Choroid plexus epithelial cell (primary cell): ENCODE results near the gene FOXB2.

ENCODE experiments used
- DNase-seq: peaks from one replicate; pipeline ENCODE4 v3.0.0-alpha.2; 2010; ENCODE audit warnings: low read depth
- H3K4me3 ChIP-seq: 2 replicates; pipeline ENCODE4 v1.5.1; 2011; ENCODE audit warnings: low read depth, mild to moderate bottlenecking, control low read depth, low read length, moderate library complexity
- CTCF ChIP-seq: conservative IDR thresholded peaks from 2 replicates; pipeline ENCODE4 v1.5.1; 2011; ENCODE audit warnings: low read depth, mild to moderate bottlenecking, control low read depth, inconsistent platforms, low read length, moderate library complexity

FOXB2 gene

GRCh38 chr9:77020413-77021290 is 1.2 kb downstream of the FOXB2 start:
- no peak for DNase-seq
- no peak overlapping the region for H3K4me3 ChIP-seq

DNA sequence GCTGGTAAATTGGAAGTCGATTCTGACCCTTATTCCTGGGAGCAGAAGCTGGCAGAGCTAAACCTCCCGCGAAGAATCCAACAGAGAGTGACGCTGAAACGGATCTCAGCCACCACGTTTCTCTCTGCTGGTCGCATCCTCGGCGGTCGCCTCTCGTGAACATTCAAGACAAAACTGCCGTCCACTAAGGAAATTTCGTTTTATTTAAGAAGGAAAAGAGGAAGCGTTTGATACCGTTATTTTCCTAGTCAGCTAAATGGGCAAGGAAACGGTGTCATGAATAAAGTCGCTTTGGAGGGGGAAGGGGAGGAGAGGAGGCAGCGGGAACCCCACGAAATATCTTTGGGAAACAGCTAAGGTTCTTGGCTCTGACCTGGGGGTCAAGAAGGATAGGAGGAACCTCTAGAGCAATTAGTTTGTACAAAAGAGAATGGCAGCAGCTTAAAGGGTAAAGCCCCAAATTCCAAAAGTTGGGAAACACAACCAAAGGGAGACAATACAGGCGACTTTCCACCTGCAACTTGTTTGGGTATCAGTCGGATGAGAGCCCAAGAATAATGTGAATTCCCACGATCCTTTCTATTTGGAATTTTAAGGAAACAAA is 1.9 kb downstream of the FOXB2 start:
- no peak for DNase-seq
- no peak for TF ChIP-seq CTCF
- no peak overlapping the region for H3K4me3 ChIP-seq

More at GRCh38 chr9:77020413-77021290, 1.2 kb downstream of the FOXB2 start:
- TF ChIP-seq CTCF = no peak

- no peak for DNase-seq
Observed at GRCh38 chr9:77021922-77022782, 2.7 kb downstream of the FOXB2 start.

DNA sequence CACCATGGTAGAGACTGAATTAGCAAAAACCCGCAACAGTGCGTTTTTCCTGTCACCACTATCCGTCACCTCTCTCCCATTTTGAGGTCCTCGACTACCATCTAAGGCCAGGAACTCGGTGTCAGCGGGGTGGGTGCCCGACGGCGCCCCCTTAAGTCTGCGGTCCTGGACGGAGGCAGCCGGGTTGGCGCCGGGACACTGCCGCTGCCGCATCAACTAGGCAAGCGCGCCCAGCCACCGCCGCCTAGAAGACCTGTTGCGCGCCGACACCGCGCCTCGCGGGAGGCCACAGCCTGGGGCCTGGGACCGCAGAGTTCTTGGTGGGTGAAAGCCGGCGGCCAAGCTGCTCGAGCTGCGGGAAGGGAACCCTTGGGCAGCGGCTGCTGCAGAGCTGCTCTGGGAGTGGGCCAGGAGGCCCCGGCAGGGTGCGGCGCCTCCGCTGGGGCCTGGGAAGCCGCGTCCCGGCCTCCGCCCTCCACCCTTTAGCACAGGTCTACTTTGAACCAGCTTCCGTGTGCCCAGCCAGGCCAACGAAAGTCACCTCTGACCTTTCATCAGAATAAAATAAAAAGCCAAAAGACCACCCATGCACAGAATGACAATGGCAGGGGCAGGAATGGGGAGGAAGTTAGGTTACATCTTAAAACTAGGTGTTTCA is 3.5 kb downstream of the FOXB2 start:
- H3K4me3 ChIP-seq = no peak overlapping the region
- TF ChIP-seq CTCF = no peak
- no peak for DNase-seq

More at GRCh38 chr9:77021922-77022782, 2.7 kb downstream of the FOXB2 start:
- TF ChIP-seq CTCF = no peak
- H3K4me3 ChIP-seq = no peak overlapping the region

DNA sequence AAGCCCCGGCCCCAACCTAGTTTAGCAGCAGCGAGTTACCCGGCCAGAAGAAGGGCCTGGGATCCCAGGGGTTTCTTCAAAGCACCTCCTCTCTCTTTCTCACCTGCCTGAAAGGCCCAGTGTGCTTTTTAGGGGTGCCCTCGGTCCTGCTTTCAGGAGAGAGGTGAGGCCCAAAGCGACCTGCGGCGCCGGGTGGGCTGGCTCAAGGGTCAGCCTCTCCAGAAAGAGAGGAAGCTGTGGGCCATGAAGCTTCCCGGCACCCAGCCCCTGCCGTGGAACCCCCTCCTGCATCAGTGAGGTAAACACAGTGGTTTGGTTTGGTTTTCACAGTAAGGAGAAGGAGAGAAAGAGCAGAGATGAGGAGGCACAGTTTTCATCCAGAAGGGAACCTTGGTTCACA is 4.3 kb downstream of the FOXB2 start:
- no peak for DNase-seq
- no peak for TF ChIP-seq CTCF
- H3K4me3 ChIP-seq = no peak overlapping the region

DNA sequence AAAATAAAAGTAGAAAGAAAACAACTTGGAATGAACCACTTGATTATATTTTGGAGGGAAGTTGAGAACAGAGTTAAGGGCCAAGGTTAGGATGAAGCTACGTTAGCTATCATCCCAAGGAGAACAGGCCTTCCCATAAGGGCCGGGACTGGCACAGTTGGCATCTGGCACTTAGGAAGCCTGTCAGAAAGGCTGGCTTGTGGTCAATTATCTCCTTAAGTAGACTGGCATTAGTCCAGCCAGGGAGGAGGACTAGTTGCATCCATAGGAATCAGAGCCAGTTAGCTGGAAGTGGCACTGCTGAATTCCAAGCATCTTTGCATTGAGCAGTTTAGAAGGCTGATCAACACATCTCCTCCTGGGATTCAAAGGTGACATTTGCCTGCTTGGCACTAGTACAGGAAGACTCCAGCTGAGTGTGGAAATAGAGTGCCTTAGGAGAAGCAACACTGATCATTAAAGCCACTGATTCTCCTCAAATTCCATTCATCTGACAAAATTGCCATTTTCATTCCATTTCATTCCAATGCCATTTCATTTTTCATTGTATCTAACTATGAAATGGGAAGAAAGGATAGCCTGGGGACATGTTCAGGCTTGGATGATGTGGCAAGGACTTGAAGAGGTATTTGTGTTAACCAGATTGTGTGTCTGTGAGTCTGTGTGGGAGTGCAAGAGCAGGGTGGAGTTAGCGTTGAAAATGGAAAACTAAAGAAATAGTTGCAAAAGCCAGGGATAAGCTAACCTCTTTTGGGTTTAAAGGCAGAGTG is 5.5 kb downstream of the FOXB2 start:
- H3K4me3 ChIP-seq = no peak overlapping the region
- no peak for TF ChIP-seq CTCF
- no peak for DNase-seq
